Measurements from ENCODE around the gene POLA1. TPM values are rescaled to one million over a fixed set of nuclear protein-coding genes. Genes with fewer than 3 reads are reported as not detected.

The POLA1 gene
- total and polyA plus RNA-seq, 11 donors = 1.9 to 8.1 (median 6.5) TPM

DNA sequence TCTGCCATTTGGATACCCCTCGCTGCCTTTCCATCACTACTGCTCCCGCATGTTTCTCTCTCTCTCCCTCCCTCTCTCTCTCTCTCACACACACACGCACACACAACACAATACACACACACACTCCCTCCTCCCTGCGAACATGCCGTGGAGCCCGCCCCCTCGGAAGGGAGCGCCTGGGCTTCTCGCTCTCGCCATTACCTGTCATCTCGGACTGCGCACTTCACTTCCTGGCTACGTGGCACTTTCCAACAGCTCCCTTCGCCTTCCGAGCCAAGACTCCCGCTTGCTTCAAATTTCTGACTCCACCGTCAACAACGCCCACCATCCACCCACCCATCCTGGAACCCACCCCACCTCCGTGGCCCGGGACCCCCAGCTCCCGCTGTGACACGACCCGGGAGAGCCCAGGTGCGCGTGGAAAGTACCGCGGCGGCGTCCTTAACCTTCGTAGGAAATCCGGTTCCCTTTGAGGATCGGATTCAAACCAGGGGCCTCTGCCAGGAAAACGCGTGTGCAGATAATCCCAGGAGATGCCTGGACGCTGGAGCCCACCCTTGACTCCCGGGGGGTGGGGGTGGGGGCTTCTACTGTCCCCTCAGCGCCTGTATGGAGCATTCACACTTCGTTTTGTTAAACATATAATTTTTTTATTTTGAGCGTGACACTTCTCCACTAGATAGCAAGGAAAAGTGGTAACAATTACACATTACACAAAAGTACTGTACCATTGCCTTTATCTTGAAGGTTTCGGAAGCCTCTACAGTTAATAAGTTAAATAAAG, 309.5 kb downstream of the POLA1 start:
- no peak for DNase-seq
- Histone ChIP-seq H3K4me3 (no peak overlapping the region), H3K27me3 (peaks cover 0 to 86% (median 50%) of the 10 kb centered on the region in 9 donors), H3K4me1 (peaks cover 0 to 25% (median 3%) of the 10 kb centered on the region in 12 donors), H3K27ac (no peak overlapping the region), H3K36me3 (no peaks in the 10 kb centered on the region), H3K9me3 (no peaks in the 10 kb centered on the region)
- WGBS, 4 donors = 10 to 30% (median 21%) methylated on average over 40 of the region's 40 CpGs
- intact Hi-C loops (cut with DNase I) = no loop called here
- TF ChIP-seq POLR2A (IDR thresholded peaks at IDR 0.05) = no peak
- no peak for TF ChIP-seq CTCF (IDR thresholded peaks at IDR 0.05)
- no peak for ATAC-seq

GRCh38 chrX:25004040-25004439, 310.3 kb downstream of the POLA1 start:
- Histone ChIP-seq H3K9me3 (no peaks in the 10 kb centered on the region), H3K36me3 (no peaks in the 10 kb centered on the region), H3K4me1 (peaks cover 0 to 25% (median 3%) of the 10 kb centered on the region in 12 donors), H3K27ac (no peak overlapping the region), H3K4me3 (no peak overlapping the region), H3K27me3 (peaks cover 0 to 94% (median 57%) of the 10 kb centered on the region in 9 donors)
- intact Hi-C loops (cut with DNase I) = no loop called here
- TF ChIP-seq POLR2A (IDR thresholded peaks at IDR 0.05) (no peak), CTCF (IDR thresholded peaks at IDR 0.05) (no peak)
- no peak for DNase-seq
- WGBS, 4 donors = 15 to 28% (median 21%) methylated on average over 10 of the region's 10 CpGs
- no peak for ATAC-seq

GRCh38 chrX:25004485-25005032, 310.8 kb downstream of the POLA1 start:
- Histone ChIP-seq H3K27ac (no peak overlapping the region), H3K27me3 (peaks cover 0 to 96% (median 62%) of the 10 kb centered on the region in 9 donors), H3K4me3 (peak overlapping the region in 7 of 12 donors; percentile 9 to 34 (median 17)), H3K36me3 (no peaks in the 10 kb centered on the region), H3K9me3 (no peaks in the 10 kb centered on the region), H3K4me1 (peaks cover 0 to 25% (median 3%) of the 10 kb centered on the region in 12 donors)
- no peak for DNase-seq
- TF ChIP-seq CTCF (IDR thresholded peaks at IDR 0.05) (no peak), POLR2A (IDR thresholded peaks at IDR 0.05) (no peak)
- peak in 1 of 4 donors; percentile 34 for ATAC-seq
- WGBS, 4 donors = 1 to 27% (median 15%) methylated on average over 51 to 59 of the region's 59 CpGs
- intact Hi-C loops (cut with DNase I) = loop anchor here in 1 of 10 donors (5.0 kb wide), 1 partner anchor 317 kb away; no protein-coding TSS in a partner anchor

DNA sequence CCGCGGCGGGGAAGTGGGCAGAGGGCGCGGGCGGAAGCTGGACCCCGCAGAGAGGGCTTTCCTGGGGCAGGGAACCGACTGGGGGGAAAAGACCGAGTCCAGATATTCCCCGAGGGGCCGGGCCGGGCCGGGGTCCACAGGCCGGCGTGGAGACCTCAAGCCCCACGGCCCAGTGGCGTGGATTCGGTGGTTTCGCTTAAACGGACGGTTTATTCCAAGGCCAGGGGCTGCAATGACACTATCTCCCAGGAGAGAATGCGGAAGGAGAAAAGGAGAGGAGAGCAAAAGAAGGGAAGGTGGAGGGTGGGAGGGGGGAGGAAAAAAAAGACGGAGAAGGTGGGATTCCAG, 311.3 kb downstream of the POLA1 start:
- H3K27me3 ChIP-seq = peaks cover 0 to 96% (median 66%) of the 10 kb centered on the region in 9 donors
- intact Hi-C loops (cut with DNase I) = loop anchor here in 1 of 10 donors (5.0 kb wide), 1 partner anchor 318 kb away; no protein-coding TSS in a partner anchor
- no peak overlapping the region for H3K27ac ChIP-seq
- DNase-seq (no peak), ATAC-seq (no peak)
- H3K4me3 ChIP-seq = peak overlapping the region in 8 of 12 donors; percentile 12 to 34 (median 18)
- TF ChIP-seq CTCF (IDR thresholded peaks at IDR 0.05) = no peak
- no peak for TF ChIP-seq POLR2A (IDR thresholded peaks at IDR 0.05)
- H3K9me3 ChIP-seq = no peaks in the 10 kb centered on the region
- 1 to 35% (median 13%) methylated on average over 21 to 23 of the region's 23 CpGs for WGBS, 4 donors
- no peaks in the 10 kb centered on the region for H3K36me3 ChIP-seq
- peaks cover 0 to 25% (median 3%) of the 10 kb centered on the region in 12 donors for H3K4me1 ChIP-seq

All from heart left ventricle (tissue), 16 donors.